Measurements from ENCODE around the gene WFDC10B. TPM values are rescaled to one million over a fixed set of nuclear protein-coding genes. Genes with fewer than 3 reads are reported as not detected.
"Not testable (repeated sequence)": the region's sequence is repeated elsewhere in the genome, so short reads cannot be mapped to it uniquely, and the experiment has no call there.

The WFDC10B gene
- total RNA-seq, 1 experiment from 2014 or later: not detected

- RAD21 ChIA-PET (ENCODE audit: low non-redundant PET in 1 of 2, low total read pairs in 2 of 2, uncharacterized antibody in 2 of 2, unreplicated experiment in 2 of 2); ATAC-seq; H3K4me3 ChIP-seq (replicated peaks in 1 of 2; ENCODE audit: low read depth in 1 of 2, low read length in 2 of 2); H3K9me2 ChIP-seq (ENCODE audit: insufficient read depth); H3K4me2 ChIP-seq (ENCODE audit: low read length); H3K27ac ChIP-seq (ENCODE audit: low read depth, low read length); H3K36me3 ChIP-seq (ENCODE audit: control insufficient read depth in 1 of 2, insufficient read depth in 2 of 2, low read length in 2 of 2); H2AFZ ChIP-seq (ENCODE audit: low read depth, low read length, poor library complexity, severe bottlenecking); H3K4me1 ChIP-seq (ENCODE audit: control insufficient read depth in 1 of 2, insufficient read depth in 2 of 2, low read length in 2 of 2); DNase-seq (ENCODE audit: low read depth, low spot score); H4K20me1 ChIP-seq (ENCODE audit: insufficient read depth); intact Hi-C loops (cut with micrococcal nuclease); CTCF ChIA-PET; BruUV-seq (replicated peaks); H3K9me3 ChIP-seq (ENCODE audit: control insufficient read depth in 1 of 2, insufficient read depth in 1 of 2, low read depth in 1 of 2, low read length in 2 of 2); H3K79me2 ChIP-seq (ENCODE audit: insufficient read depth, low read length); POLR2A ChIA-PET; H3K27me3 ChIP-seq (ENCODE audit: insufficient read depth, low read length); H3K9ac ChIP-seq (ENCODE audit: low read length): not testable (repeated sequence)
These were observed 59.0 kb downstream of the WFDC10B start for GRCh38 chr20:45645869-45646268.

GRCh38 chr20:45641076-45641475 is 63.7 kb downstream of the WFDC10B start:
- H3K9me2 ChIP-seq (ENCODE audit: insufficient read depth); H3K79me2 ChIP-seq (ENCODE audit: insufficient read depth, low read length); H3K9me3 ChIP-seq (ENCODE audit: control insufficient read depth in 1 of 2, insufficient read depth in 1 of 2, low read depth in 1 of 2, low read length in 2 of 2); H3K27ac ChIP-seq (ENCODE audit: low read depth, low read length); H3K4me2 ChIP-seq (ENCODE audit: low read length); RAD21 ChIA-PET (ENCODE audit: low non-redundant PET in 1 of 2, low total read pairs in 2 of 2, uncharacterized antibody in 2 of 2, unreplicated experiment in 2 of 2); ATAC-seq; H3K9ac ChIP-seq (ENCODE audit: low read length); intact Hi-C loops (cut with micrococcal nuclease); H2AFZ ChIP-seq (ENCODE audit: low read depth, low read length, poor library complexity, severe bottlenecking); DNase-seq (ENCODE audit: low read depth, low spot score); H3K4me3 ChIP-seq (replicated peaks in 1 of 2; ENCODE audit: low read depth in 1 of 2, low read length in 2 of 2); H3K27me3 ChIP-seq (ENCODE audit: insufficient read depth, low read length); H3K36me3 ChIP-seq (ENCODE audit: control insufficient read depth in 1 of 2, insufficient read depth in 2 of 2, low read length in 2 of 2); H3K4me1 ChIP-seq (ENCODE audit: control insufficient read depth in 1 of 2, insufficient read depth in 2 of 2, low read length in 2 of 2); BruUV-seq (replicated peaks); POLR2A ChIA-PET; H4K20me1 ChIP-seq (ENCODE audit: insufficient read depth): not testable (repeated sequence)
- CTCF ChIA-PET: interaction anchor here (1.5 kb wide), 1 partner anchor 12 kb away, joined by 6 read pairs; the partner anchor contains the start of gene WFDC10A

DNA sequence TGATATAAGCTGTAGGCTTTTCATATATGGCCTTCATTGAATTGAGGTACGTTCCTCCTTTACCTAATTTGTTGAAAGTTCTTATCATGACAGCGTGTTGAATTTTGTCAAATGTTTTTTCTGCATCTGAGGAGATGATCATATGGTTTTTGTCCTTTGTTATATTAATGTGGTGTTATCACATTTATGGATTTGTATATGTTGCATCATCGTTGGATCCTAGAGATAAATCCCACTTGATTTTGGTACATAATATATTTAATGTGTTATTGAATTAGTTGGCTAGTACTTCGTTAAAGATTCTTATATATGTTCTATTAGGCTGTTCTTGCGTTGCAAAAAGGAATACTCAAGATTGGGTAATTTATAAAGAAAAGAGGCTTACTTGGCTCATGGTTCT is 65.1 kb downstream of the WFDC10B start:
- no peaks in the 10 kb centered on the region for H3K4me1 ChIP-seq (ENCODE audit: control insufficient read depth in 1 of 2, insufficient read depth in 2 of 2, low read length in 2 of 2)
- H3K4me3 ChIP-seq (replicated peaks in 1 of 2; ENCODE audit: low read depth in 1 of 2, low read length in 2 of 2): no peak overlapping the region
- no peaks in the 10 kb centered on the region for H3K36me3 ChIP-seq (ENCODE audit: control insufficient read depth in 1 of 2, insufficient read depth in 2 of 2, low read length in 2 of 2)
- H3K4me2 ChIP-seq (ENCODE audit: low read length): no peak overlapping the region
- no peaks in the 10 kb centered on the region for H3K9me3 ChIP-seq (ENCODE audit: control insufficient read depth in 1 of 2, insufficient read depth in 1 of 2, low read depth in 1 of 2, low read length in 2 of 2)
- ChIA-PET CTCF (no interaction called here), RAD21 (ENCODE audit: low non-redundant PET in 1 of 2, low total read pairs in 2 of 2, uncharacterized antibody in 2 of 2, unreplicated experiment in 2 of 2) (no interaction called here), POLR2A (no interaction called here)
- H2AFZ ChIP-seq (ENCODE audit: low read depth, low read length, poor library complexity, severe bottlenecking): no peak overlapping the region
- H4K20me1 ChIP-seq (ENCODE audit: insufficient read depth): no peaks in the 10 kb centered on the region
- H3K79me2 ChIP-seq (ENCODE audit: insufficient read depth, low read length): no peaks in the 10 kb centered on the region
- ATAC-seq (no peak), DNase-seq (ENCODE audit: low read depth, low spot score) (no peak)
- no peak overlapping the region for H3K9ac ChIP-seq (ENCODE audit: low read length)
- H3K9me2 ChIP-seq (ENCODE audit: insufficient read depth): no peaks in the 10 kb centered on the region
- no peak overlapping the region for H3K27ac ChIP-seq (ENCODE audit: low read depth, low read length)
- H3K27me3 ChIP-seq (ENCODE audit: insufficient read depth, low read length): no peaks in the 10 kb centered on the region
- intact Hi-C loops (cut with micrococcal nuclease): no loop called here
- BruUV-seq (replicated peaks): no TSS peak
- TF ChIP-seq, protein P1, sequence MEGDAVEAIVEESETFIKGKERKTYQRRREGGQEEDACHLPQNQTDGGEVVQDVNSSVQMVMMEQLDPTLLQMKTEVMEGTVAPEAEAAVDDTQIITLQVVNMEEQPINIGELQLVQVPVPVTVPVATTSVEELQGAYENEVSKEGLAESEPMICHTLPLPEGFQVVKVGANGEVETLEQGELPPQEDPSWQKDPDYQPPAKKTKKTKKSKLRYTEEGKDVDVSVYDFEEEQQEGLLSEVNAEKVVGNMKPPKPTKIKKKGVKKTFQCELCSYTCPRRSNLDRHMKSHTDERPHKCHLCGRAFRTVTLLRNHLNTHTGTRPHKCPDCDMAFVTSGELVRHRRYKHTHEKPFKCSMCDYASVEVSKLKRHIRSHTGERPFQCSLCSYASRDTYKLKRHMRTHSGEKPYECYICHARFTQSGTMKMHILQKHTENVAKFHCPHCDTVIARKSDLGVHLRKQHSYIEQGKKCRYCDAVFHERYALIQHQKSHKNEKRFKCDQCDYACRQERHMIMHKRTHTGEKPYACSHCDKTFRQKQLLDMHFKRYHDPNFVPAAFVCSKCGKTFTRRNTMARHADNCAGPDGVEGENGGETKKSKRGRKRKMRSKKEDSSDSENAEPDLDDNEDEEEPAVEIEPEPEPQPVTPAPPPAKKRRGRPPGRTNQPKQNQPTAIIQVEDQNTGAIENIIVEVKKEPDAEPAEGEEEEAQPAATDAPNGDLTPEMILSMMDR (IDR thresholded peaks at IDR 0.05 in 2 of 3, conservative IDR thresholded peaks at IDR 0.05 in 1 of 3; ENCODE audit: borderline replicate concordance in 1 of 3, insufficient read depth in 1 of 3, low read depth in 2 of 3, low read length in 2 of 3): no peak
- TF ChIP-seq POLR2AphosphoS5 (IDR thresholded peaks at IDR 0.05; ENCODE audit: low read depth, low read length) (no peak), CBX3 (IDR thresholded peaks at IDR 0.05; ENCODE audit: low read depth) (no peak), RAD21 (IDR thresholded peaks at IDR 0.05; ENCODE audit: low read depth) (no peak), SRF (IDR thresholded peaks at IDR 0.05; ENCODE audit: low read depth) (no peak), YY1 (IDR thresholded peaks at IDR 0.05; ENCODE audit: extremely low read depth, insufficient replicate concordance, low read depth, low read length) (no peak), EZH2 (IDR thresholded peaks at IDR 0.05) (no peak), CEBPB (IDR thresholded peaks at IDR 0.05; ENCODE audit: low read depth) (no peak), ZFX (IDR thresholded peaks at IDR 0.05) (no peak), JUND (IDR thresholded peaks at IDR 0.05) (no peak), SP1 (IDR thresholded peaks at IDR 0.05; ENCODE audit: low read depth) (no peak), SIN3A (IDR thresholded peaks at IDR 0.05; ENCODE audit: low read depth) (no peak)
